Endothelial cell of umbilical vein (primary cell): ENCODE results near the gene KRTAP17-1.
"Not testable (repeated sequence)": the region's sequence is repeated elsewhere in the genome, so short reads cannot be mapped to it uniquely, and the experiment has no call there.

Experiments used
- CTCF ChIP-seq, 2 donors: IDR thresholded peaks; 1 replicate in 1 of 2; 2 replicates in 1 of 2; pipeline ENCODE4 v1.5.1; 2011; ENCODE audit warnings: low read length in 2 of 2, mild to moderate bottlenecking in 2 of 2, moderate library complexity in 2 of 2, control low read depth in 1 of 2, inconsistent platforms in 1 of 2, low read depth in 1 of 2; ENCODE audit not compliant: insufficient read depth in 1 of 2; ENCODE audit errors: extremely low read depth in 1 of 2
- EZH2 ChIP-seq: IDR thresholded peaks from 2 replicates; pipeline ENCODE4 v1.6.1; 2012; ENCODE audit warnings: borderline replicate concordance, low read depth, mild to moderate bottlenecking, moderate library complexity, low read length, inconsistent platforms; ENCODE audit not compliant: severe bottlenecking
- FOS ChIP-seq: IDR thresholded peaks from 2 replicates; pipeline ENCODE4 v1.6.1; 2011; ENCODE audit warnings: mild to moderate bottlenecking, low read length, moderate library complexity, borderline replicate concordance; ENCODE audit not compliant: insufficient read depth
- GATA2 ChIP-seq: IDR thresholded peaks from 2 replicates; pipeline ENCODE4 v1.7.0; 2011; ENCODE audit warnings: low read depth, mild to moderate bottlenecking, moderate library complexity, mixed read lengths, low read length; ENCODE audit not compliant: insufficient read length, insufficient read depth
- JUN ChIP-seq: IDR thresholded peaks from 2 replicates; pipeline ENCODE4 v1.6.1; 2011; ENCODE audit warnings: borderline replicate concordance, low read depth; ENCODE audit not compliant: insufficient read length, insufficient read depth
- MAX ChIP-seq: IDR thresholded peaks from 2 replicates; pipeline ENCODE4 v1.6.1; 2011; ENCODE audit not compliant: insufficient read depth, insufficient read length
- MYC ChIP-seq: IDR thresholded peaks from one replicate; pipeline ENCODE4 v1.6.1; 2011; ENCODE audit warnings: mild to moderate bottlenecking, low read depth, low read length
- POLR2A ChIP-seq: IDR thresholded peaks from 2 replicates; pipeline ENCODE4 v1.6.1; 2012; ENCODE audit warnings: low read depth, mild to moderate bottlenecking, control low read depth, low read length
- POLR2AphosphoS5 ChIP-seq: IDR thresholded peaks from 2 replicates; pipeline ENCODE4 v1.6.1; 2012; ENCODE audit warnings: low read depth, mild to moderate bottlenecking, control low read depth, low read length, moderate library complexity; ENCODE audit not compliant: insufficient read depth

- not testable (repeated sequence) for TF ChIP-seq CTCF (IDR thresholded peaks at IDR 0.05; ENCODE audit: extremely low read depth in 1 of 2, insufficient read depth in 1 of 2, low read depth in 1 of 2, low read length in 2 of 2); POLR2A; MYC; GATA2; EZH2; JUN; MAX; POLR2AphosphoS5; FOS
Measured at GRCh38 chr17:41350381-41350878, 34.9 kb upstream of the KRTAP17-1 start, which contains the start of gene KRT33A.
